Karpas-422 (cell line): ENCODE data around the gene SLC22A14. TPM values are rescaled to one million over a fixed set of nuclear protein-coding genes. Genes with fewer than 3 reads are reported as not detected.

Experiments used
- DNase-seq: peaks from one replicate; pipeline ENCODE4 v3.0.0-alpha.2; 2015
- H2AFZ ChIP-seq: fragments of 200-600 bp; sonication (generic); 2 replicates; pipeline ENCODE4 v1.6.1; 2014; ENCODE audit warnings: antibody characterized with exemption, low read length, mixed read lengths
- H3K27ac ChIP-seq: fragments of 200-600 bp; sonication (generic); 2 replicates; pipeline ENCODE4 v1.5.1; 2014; ENCODE audit warnings: mild to moderate bottlenecking, low read length, moderate library complexity
- H3K27me3 ChIP-seq: fragments of 200-600 bp; sonication (generic); 2 replicates; pipeline ENCODE4 v1.6.1; 2014; ENCODE audit warnings: low read length, mixed read lengths
- H3K36me3 ChIP-seq: fragments of 200-600 bp; sonication (generic); 2 replicates; pipeline ENCODE4 v1.6.1; 2014; ENCODE audit warnings: low read length, mixed read lengths; ENCODE audit not compliant: insufficient read depth
- H3K4me1 ChIP-seq: fragments of 200-600 bp; sonication (generic); 2 replicates; pipeline ENCODE4 v1.6.1; 2014; ENCODE audit warnings: mild to moderate bottlenecking, low read length, mixed read lengths
- H3K4me2 ChIP-seq: fragments of 200-600 bp; sonication (generic); 2 replicates; pipeline ENCODE4 v1.6.1; 2014; ENCODE audit warnings: low read length, low read depth, mild to moderate bottlenecking; ENCODE audit not compliant: poor library complexity, severe bottlenecking
- H3K4me3 ChIP-seq: fragments of 200-600 bp; sonication (generic); 2 replicates; pipeline ENCODE4 v1.5.1; 2014; ENCODE audit warnings: mild to moderate bottlenecking, antibody characterized with exemption, low read length, mixed read lengths
- H3K79me2 ChIP-seq: fragments of 200-600 bp; sonication (generic); 2 replicates; pipeline ENCODE4 v1.6.1; 2014; ENCODE audit warnings: mild to moderate bottlenecking, low read length, mixed read lengths
- H3K9ac ChIP-seq: fragments of 200-600 bp; sonication (generic); 2 replicates; pipeline ENCODE4 v1.6.0; 2014; ENCODE audit warnings: low read length
- H3K9me2 ChIP-seq: fragments of 200-600 bp; sonication (generic), shearing (Covaris generic); replicated peaks from 2 replicates; pipeline ENCODE4 v1.6.0; 2014; ENCODE audit warnings: mild to moderate bottlenecking, low read length, moderate library complexity; ENCODE audit not compliant: insufficient read depth
- H3K9me3 ChIP-seq: fragments of 300-700, 200-600 bp; sonication (generic); 2 replicates; pipeline ENCODE4 v1.6.1; 2014; ENCODE audit warnings: low read length, mixed read lengths
- H4K20me1 ChIP-seq: fragments of 200-600 bp; sonication (generic); 2 replicates; pipeline ENCODE4 v1.6.1; 2014; ENCODE audit warnings: mild to moderate bottlenecking, antibody characterized with exemption, low read length, low read depth; ENCODE audit not compliant: insufficient read depth
- total RNA-seq: library from RNA; depleted of rRNA; stranded (reverse); fragments of >200 nt; shearing (Covaris generic); gene quantifications from 2 replicates; pipeline ENCODE4 v1.2.3, GENCODE V29; 2014; ENCODE audit warnings: low replicate concordance

The SLC22A14 gene
- total RNA-seq, 1 experiment from 2014 or later, result not detected

GRCh38 chr3:38250198-38250597 is 31.9 kb upstream of the SLC22A14 start:
- Histone ChIP-seq H4K20me1 (no peaks in the 10 kb centered on the region), H3K36me3 (peaks cover 74% of the 10 kb centered on the region; the same call in 1 of the 2 replicates), H3K79me2 (peaks cover 3% of the 10 kb centered on the region; the same call in 1 of the 2 replicates), H3K27me3 (no peaks in the 10 kb centered on the region), H3K9me3 (no peaks in the 10 kb centered on the region), H3K4me1 (no peaks in the 10 kb centered on the region), H3K9ac (no peak overlapping the region), H3K9me2 (0 out of 2 replicates have a peak, but pooled peaks cover under 1% of the 10 kb centered on the region), H2AFZ (no peak overlapping the region), H3K4me3 (no peak overlapping the region), H3K27ac (no peak overlapping the region), H3K4me2 (no peak overlapping the region)
- DNase-seq, result no peak

- H3K36me3 ChIP-seq, result peaks cover 80% of the 10 kb centered on the region; the same call in 1 of the 2 replicates
- H3K4me3 ChIP-seq, result no peak overlapping the region
- no peak overlapping the region for H3K9ac ChIP-seq
- H3K4me1 ChIP-seq, result no peaks in the 10 kb centered on the region
- no peaks in the 10 kb centered on the region for H4K20me1 ChIP-seq
- no peak overlapping the region for H3K27ac ChIP-seq
- H3K4me2 ChIP-seq, result no peak overlapping the region
- H3K9me3 ChIP-seq, result no peaks in the 10 kb centered on the region
- peaks cover 7% of the 10 kb centered on the region; the same call in 1 of the 2 replicates for H3K79me2 ChIP-seq
- DNase-seq, result no peak
- H2AFZ ChIP-seq, result no peak overlapping the region
- 0 out of 2 replicates have a peak, but pooled peaks cover 5% of the 10 kb centered on the region for H3K9me2 ChIP-seq
- H3K27me3 ChIP-seq, result no peaks in the 10 kb centered on the region
Measured at GRCh38 chr3:38251197-38251596, 30.9 kb upstream of the SLC22A14 start.

GRCh38 chr3:38253704-38254103 is 28.4 kb upstream of the SLC22A14 start:
- no peak overlapping the region for H3K27ac ChIP-seq
- DNase-seq, result no peak
- H3K36me3 ChIP-seq, result peaks cover 69% of the 10 kb centered on the region
- no peaks in the 10 kb centered on the region for H4K20me1 ChIP-seq
- no peak overlapping the region for H3K4me2 ChIP-seq
- no peak overlapping the region for H2AFZ ChIP-seq
- no peak overlapping the region for H3K9ac ChIP-seq
- H3K4me3 ChIP-seq, result no peak overlapping the region
- H3K79me2 ChIP-seq, result peaks cover 18% of the 10 kb centered on the region
- H3K27me3 ChIP-seq, result no peaks in the 10 kb centered on the region
- H3K4me1 ChIP-seq, result no peaks in the 10 kb centered on the region
- no peaks in the 10 kb centered on the region for H3K9me3 ChIP-seq
- H3K9me2 ChIP-seq, result 0 out of 2 replicates have a peak, but pooled peaks cover 5% of the 10 kb centered on the region

DNA sequence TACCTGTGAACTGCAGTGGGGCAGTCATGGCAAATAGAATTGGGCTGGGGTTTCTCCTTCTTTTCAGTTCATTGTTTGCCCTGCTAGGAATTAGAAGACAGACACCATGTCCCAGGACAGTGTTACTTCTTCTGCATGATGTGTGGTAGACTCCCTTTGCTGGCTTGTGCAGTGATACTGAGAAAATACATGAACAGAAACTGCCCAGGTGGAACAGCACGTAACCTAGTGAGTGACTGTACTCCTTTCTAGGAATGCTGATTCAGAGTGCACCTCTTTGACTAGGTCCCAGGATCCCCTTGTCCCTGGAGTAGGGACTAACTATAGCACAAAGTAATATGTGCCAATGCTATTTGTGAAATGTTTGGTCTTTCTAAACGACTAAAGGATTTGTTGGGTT is 27.2 kb upstream of the SLC22A14 start:
- Histone ChIP-seq H4K20me1 (no peaks in the 10 kb centered on the region), H3K4me3 (no peak overlapping the region), H3K4me2 (no peak overlapping the region), H3K36me3 (peaks cover 63% of the 10 kb centered on the region), H2AFZ (no peak overlapping the region), H3K79me2 (peaks cover 18% of the 10 kb centered on the region), H3K27ac (no peak overlapping the region), H3K9me3 (no peaks in the 10 kb centered on the region), H3K27me3 (no peaks in the 10 kb centered on the region), H3K4me1 (no peaks in the 10 kb centered on the region), H3K9me2 (0 out of 2 replicates have a peak, but pooled peaks cover 5% of the 10 kb centered on the region), H3K9ac (no peak overlapping the region)
- no peak for DNase-seq

- H3K36me3 ChIP-seq, result peaks cover 64% of the 10 kb centered on the region
- no peak overlapping the region for H3K4me2 ChIP-seq
Measured at GRCh38 chr3:38255627-38256026, 26.5 kb upstream of the SLC22A14 start.

GRCh38 chr3:38257583-38257982 is 24.5 kb upstream of the SLC22A14 start:
- Histone ChIP-seq H3K9me2 (0 out of 2 replicates have a peak, but pooled peaks cover 5% of the 10 kb centered on the region), H3K4me2 (no peak overlapping the region), H3K4me3 (no peak overlapping the region), H3K4me1 (no peaks in the 10 kb centered on the region), H3K79me2 (peaks cover 20% of the 10 kb centered on the region), H2AFZ (no peak overlapping the region), H3K9ac (no peak overlapping the region), H3K36me3 (peaks cover 52% of the 10 kb centered on the region), H4K20me1 (no peaks in the 10 kb centered on the region), H3K27ac (no peak overlapping the region), H3K27me3 (no peaks in the 10 kb centered on the region), H3K9me3 (no peaks in the 10 kb centered on the region)
- DNase-seq, result no peak

More at GRCh38 chr3:38255627-38256026, 26.5 kb upstream of the SLC22A14 start:
- no peak for DNase-seq
- no peak overlapping the region for H2AFZ ChIP-seq
- H3K79me2 ChIP-seq, result peaks cover 20% of the 10 kb centered on the region
- no peak overlapping the region for H3K9ac ChIP-seq
- 0 out of 2 replicates have a peak, but pooled peaks cover 5% of the 10 kb centered on the region for H3K9me2 ChIP-seq
- H3K27me3 ChIP-seq, result no peaks in the 10 kb centered on the region
- H4K20me1 ChIP-seq, result no peaks in the 10 kb centered on the region
- H3K27ac ChIP-seq, result no peak overlapping the region
- H3K4me1 ChIP-seq, result no peaks in the 10 kb centered on the region
- H3K9me3 ChIP-seq, result no peaks in the 10 kb centered on the region
- H3K4me3 ChIP-seq, result no peak overlapping the region

DNA sequence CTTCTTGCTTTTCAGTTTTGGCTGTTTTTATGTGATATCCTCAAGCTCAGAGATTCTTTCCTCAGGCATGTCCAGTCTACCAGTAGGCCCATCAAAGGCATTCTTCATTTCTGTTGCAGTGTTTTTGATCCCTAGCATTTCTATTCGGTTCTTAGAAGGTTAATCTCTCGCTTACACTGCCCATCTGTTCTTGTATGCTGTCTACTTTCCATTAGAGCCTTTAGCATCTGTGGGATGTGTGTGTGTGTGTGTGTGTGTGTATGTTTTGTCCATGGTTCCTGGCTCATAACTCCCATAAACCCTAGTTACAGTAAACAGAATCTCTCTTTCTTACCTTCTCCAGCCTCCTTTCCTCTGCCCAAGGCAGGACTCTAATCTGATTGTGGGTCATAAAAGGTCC is 21.6 kb upstream of the SLC22A14 start:
- H3K4me2 ChIP-seq, result no peak overlapping the region
- peaks cover 23% of the 10 kb centered on the region for H3K36me3 ChIP-seq
- peaks cover 17% of the 10 kb centered on the region for H3K79me2 ChIP-seq
- no peaks in the 10 kb centered on the region for H3K27me3 ChIP-seq
- no peak for DNase-seq
- H3K9me3 ChIP-seq, result no peaks in the 10 kb centered on the region
- H4K20me1 ChIP-seq, result no peaks in the 10 kb centered on the region
- no peak overlapping the region for H3K27ac ChIP-seq
- no peak overlapping the region for H2AFZ ChIP-seq
- H3K4me3 ChIP-seq, result no peak overlapping the region
- 0 out of 2 replicates have a peak, but pooled peaks cover 2% of the 10 kb centered on the region for H3K9me2 ChIP-seq
- H3K9ac ChIP-seq, result no peak overlapping the region
- no peaks in the 10 kb centered on the region for H3K4me1 ChIP-seq

DNA sequence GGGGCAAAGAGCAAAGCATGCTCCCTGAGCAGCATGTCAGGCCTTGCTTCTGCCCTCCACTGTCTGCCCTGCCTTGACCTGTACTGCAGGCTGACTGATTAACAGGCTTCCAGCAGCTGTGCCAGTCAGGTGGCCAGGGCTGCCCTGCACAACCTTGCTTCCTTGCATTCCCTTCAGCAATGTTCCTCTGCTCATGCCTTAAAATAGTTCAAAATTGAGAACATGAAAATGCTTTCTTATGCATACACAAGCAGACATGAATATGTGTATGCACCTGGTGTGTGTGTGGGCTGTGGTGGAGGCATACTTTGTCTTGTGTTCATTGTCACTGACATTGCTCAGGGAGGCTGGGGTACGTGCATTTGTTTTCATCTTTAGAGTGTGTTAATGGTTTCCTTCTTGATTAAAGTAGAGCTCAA is 17.7 kb upstream of the SLC22A14 start:
- no peaks in the 10 kb centered on the region for H4K20me1 ChIP-seq
- no peak overlapping the region for H3K9ac ChIP-seq
- no peaks in the 10 kb centered on the region for H3K4me1 ChIP-seq
- no peaks in the 10 kb centered on the region for H3K27me3 ChIP-seq
- no peak for DNase-seq
- no peaks in the 10 kb centered on the region for H3K9me2 ChIP-seq
- 0 out of 2 replicates have a peak, but pooled peaks cover 2% of the 10 kb centered on the region for H3K79me2 ChIP-seq
- peaks cover 10% of the 10 kb centered on the region; the same call in 1 of the 2 replicates for H3K36me3 ChIP-seq
- no peak overlapping the region for H3K4me3 ChIP-seq
- no peak overlapping the region for H3K4me2 ChIP-seq
- H2AFZ ChIP-seq, result no peak overlapping the region
- no peaks in the 10 kb centered on the region for H3K9me3 ChIP-seq
- H3K27ac ChIP-seq, result no peak overlapping the region
